Loucy (cell line): Measurements from ENCODE around the gene ARMH4.

ENCODE experiments used
- CTCF ChIP-seq: fragments of 200-600 bp; sonication (generic); conservative IDR thresholded peaks from 2 replicates; pipeline ENCODE4 v1.5.1; 2014; ENCODE audit warnings: mild to moderate bottlenecking, antibody characterized with exemption, low read length
- EZH2phosphoT487 ChIP-seq: fragments of 200-600 bp; IDR thresholded peaks from 2 replicates; pipeline ENCODE4 v1.6.1; 2018; ENCODE audit warnings: antibody characterized with exemption, mild to moderate bottlenecking, moderate library complexity, borderline replicate concordance

GRCh38 chr14:58048219-58048618 lies 103.8 kb downstream of the ARMH4 start:
- TF ChIP-seq CTCF (no peak), EZH2phosphoT487 (no peak)
